Measurements from ENCODE around the gene CFAP99. TPM values are rescaled to one million over a fixed set of nuclear protein-coding genes. Genes with fewer than 3 reads are reported as not detected.

Gene CFAP99
- total RNA-seq, 4 donors from 2014 or later, result not detected

- DNase-seq (ENCODE audit: low spot score in 2 of 2), result no peak
- intact Hi-C loops (cut with DNase I; ENCODE audit: low total_unique reads), result no loop called here
- no peak overlapping the region for H3K4me3 ChIP-seq (ENCODE audit: low read depth, poor library complexity, severe bottlenecking)
- TF ChIP-seq POLR2A (IDR thresholded peaks at IDR 0.05), result no peak
- WGBS, 2 donors, result 90 to 95% methylated on average over 4 of the region's 4 CpGs
Observed at GRCh38 chr4:2507259-2507658, 88.5 kb downstream of the CFAP99 start.

GRCh38 chr4:2507855-2508254, 89.1 kb downstream of the CFAP99 start:
- intact Hi-C loops (cut with DNase I; ENCODE audit: low total_unique reads), result no loop called here
- TF ChIP-seq POLR2A (IDR thresholded peaks at IDR 0.05), result no peak
- TF ChIP-seq CTCF (IDR thresholded peaks at IDR 0.05), result no peak
- WGBS, 2 donors, result 92 to 95% methylated on average over 7 of the region's 7 CpGs
- no peak overlapping the region for H3K4me3 ChIP-seq (ENCODE audit: low read depth, poor library complexity, severe bottlenecking)
- no peak for DNase-seq (ENCODE audit: low spot score in 2 of 2)

- intact Hi-C loops (cut with DNase I; ENCODE audit: low total_unique reads), result no loop called here
- no peak overlapping the region for H3K4me3 ChIP-seq (ENCODE audit: low read depth, poor library complexity, severe bottlenecking)
- WGBS, 2 donors, result 84 to 86% methylated on average over 10 to 13 of the region's 13 CpGs
- no peak for DNase-seq (ENCODE audit: low spot score in 2 of 2)
- TF ChIP-seq POLR2A (IDR thresholded peaks at IDR 0.05), result no peak
- no peak for TF ChIP-seq CTCF (IDR thresholded peaks at IDR 0.05)
Observed at GRCh38 chr4:2510351-2511259, 91.8 kb downstream of the CFAP99 start.

GRCh38 chr4:2511645-2512131, 92.9 kb downstream of the CFAP99 start:
- DNase-seq (ENCODE audit: low spot score in 2 of 2), result no peak
- H3K4me3 ChIP-seq (ENCODE audit: low read depth, poor library complexity, severe bottlenecking), result no peak overlapping the region
- intact Hi-C loops (cut with DNase I; ENCODE audit: low total_unique reads), result no loop called here
- WGBS, 2 donors, result 74% methylated on average over 9 of the region's 9 CpGs
- no peak for TF ChIP-seq POLR2A (IDR thresholded peaks at IDR 0.05)
- no peak for TF ChIP-seq CTCF (IDR thresholded peaks at IDR 0.05)

Other genes with a start within 250 kb of the CFAP99 start
- 10 to 100 TPM in 3 of 4 donors, 1 to 10 TPM in 1; 6.8 to 15.3 (median 12.4) TPM for gene HAUS3, start 176.8 kb upstream of the CFAP99 start, total RNA-seq
- gene POLN, start 176.8 kb upstream of the CFAP99 start, total RNA-seq, result 1 to 10 TPM in 2 of 4 donors, under 1 TPM in 2; 0.30 to 3.3 (median 0.89) TPM
- 10 to 100 TPM; 33.3 to 62.6 (median 47.6) TPM for gene MXD4, start 156.8 kb upstream of the CFAP99 start, total RNA-seq
- 10 to 100 TPM in 2 of 4 donors, 1 to 10 TPM in 2; 5.0 to 12.8 (median 9.9) TPM for gene ZFYVE28, start 310 bp upstream of the CFAP99 start, total RNA-seq
- gene RNF4, start 50.2 kb downstream of the CFAP99 start, total RNA-seq, result 10 to 100 TPM; 30.4 to 44.0 (median 37.9) TPM
- gene FAM193A, start 117.7 kb downstream of the CFAP99 start, total RNA-seq, result 10 to 100 TPM; 16.3 to 38.6 (median 25.7) TPM